Nephron (organoid): Measurements from ENCODE around the gene MBD6.

ENCODE experiments used
- H3K27ac Mint-ChIP-seq, 3 experiments: 2 replicates each; pipeline ENCODE4 v1.8.0; 2020; ENCODE audit warnings: mixed read lengths in 3 of 3, mild to moderate bottlenecking in 2 of 3, moderate library complexity in 1 of 3
- H3K27me3 Mint-ChIP-seq: 2 replicates; pipeline ENCODE4 v1.8.0; 2021; ENCODE audit warnings: low read depth, mild to moderate bottlenecking, moderate library complexity, mixed read lengths
- H3K36me3 Mint-ChIP-seq: 2 replicates; pipeline ENCODE4 v1.8.0; 2020; ENCODE audit warnings: low read depth, mixed read lengths
- H3K4me1 Mint-ChIP-seq: 2 replicates; pipeline ENCODE4 v1.8.0; 2020; ENCODE audit warnings: mixed read lengths
- H3K4me3 Mint-ChIP-seq, 3 experiments: 2 replicates each; pipeline ENCODE4 v1.8.0; 2020; ENCODE audit warnings: mild to moderate bottlenecking in 3 of 3, mixed read lengths in 3 of 3, moderate library complexity in 2 of 3
- H3K9me3 Mint-ChIP-seq: 2 replicates; pipeline ENCODE4 v1.8.0; 2020; ENCODE audit warnings: mixed read lengths
- TF ChIP-seq, protein P1 (sequence below), 3 experiments: fragments of 200-600 bp; sonication (generic); IDR thresholded peaks; one replicate each; pipeline ENCODE4 v1.5.0; 2021; ENCODE audit warnings: antibody characterized with exemption in 3 of 3; ENCODE audit not compliant: unreplicated experiment in 3 of 3

The MBD6 gene

DNA sequence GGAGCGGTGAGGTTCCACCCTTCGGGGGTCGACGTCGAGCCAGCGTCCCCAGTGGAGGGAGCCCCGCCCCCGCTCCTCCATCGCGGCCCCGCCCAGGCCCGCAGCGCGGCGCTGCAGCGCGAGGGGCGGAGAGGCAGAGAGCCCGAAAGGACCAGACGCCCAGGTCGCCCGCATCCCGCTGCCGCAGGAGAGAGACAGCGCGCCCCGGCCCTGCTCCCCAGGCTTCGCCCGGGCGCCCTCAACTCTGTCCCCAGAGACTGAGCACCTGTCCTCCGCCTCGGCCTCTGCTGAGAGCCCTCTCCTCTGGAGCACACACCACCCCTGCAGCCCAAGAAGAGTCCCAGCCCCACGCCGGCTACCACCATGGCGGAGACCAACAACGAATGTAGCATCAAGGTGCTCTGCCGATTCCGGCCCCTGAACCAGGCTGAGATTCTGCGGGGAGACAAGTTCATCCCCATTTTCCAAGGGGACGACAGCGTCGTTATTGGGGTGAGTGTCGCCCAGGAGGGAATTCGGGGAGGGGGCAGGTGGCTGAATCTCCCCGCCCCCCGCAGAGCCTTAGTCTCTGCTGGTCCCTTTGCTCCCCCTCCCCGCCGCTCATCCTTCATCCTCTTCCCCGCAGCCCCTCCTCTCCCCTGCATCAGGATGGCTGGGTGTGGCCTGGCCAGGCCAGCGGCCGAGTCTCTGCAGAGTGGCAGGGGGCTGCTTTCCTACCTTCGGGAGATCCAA is 27.5 kb downstream of the MBD6 start, which contains the start of gene KIF5A:
KIF5A (plus strand) TSS at position 136 of the 732 bp plus-strand sequence; CDS start at position 364, 228 bp downstream.
- TF ChIP-seq, protein P1, sequence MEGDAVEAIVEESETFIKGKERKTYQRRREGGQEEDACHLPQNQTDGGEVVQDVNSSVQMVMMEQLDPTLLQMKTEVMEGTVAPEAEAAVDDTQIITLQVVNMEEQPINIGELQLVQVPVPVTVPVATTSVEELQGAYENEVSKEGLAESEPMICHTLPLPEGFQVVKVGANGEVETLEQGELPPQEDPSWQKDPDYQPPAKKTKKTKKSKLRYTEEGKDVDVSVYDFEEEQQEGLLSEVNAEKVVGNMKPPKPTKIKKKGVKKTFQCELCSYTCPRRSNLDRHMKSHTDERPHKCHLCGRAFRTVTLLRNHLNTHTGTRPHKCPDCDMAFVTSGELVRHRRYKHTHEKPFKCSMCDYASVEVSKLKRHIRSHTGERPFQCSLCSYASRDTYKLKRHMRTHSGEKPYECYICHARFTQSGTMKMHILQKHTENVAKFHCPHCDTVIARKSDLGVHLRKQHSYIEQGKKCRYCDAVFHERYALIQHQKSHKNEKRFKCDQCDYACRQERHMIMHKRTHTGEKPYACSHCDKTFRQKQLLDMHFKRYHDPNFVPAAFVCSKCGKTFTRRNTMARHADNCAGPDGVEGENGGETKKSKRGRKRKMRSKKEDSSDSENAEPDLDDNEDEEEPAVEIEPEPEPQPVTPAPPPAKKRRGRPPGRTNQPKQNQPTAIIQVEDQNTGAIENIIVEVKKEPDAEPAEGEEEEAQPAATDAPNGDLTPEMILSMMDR (IDR thresholded peaks at IDR 0.05; ENCODE audit: unreplicated experiment in 3 of 3), result no peak
- H3K4me3 Mint-ChIP-seq, result peak within 1 kb of the TSS; percentile 58 to 67 (median 65)
- H3K27ac Mint-ChIP-seq, result no peak within 1 kb of the TSS
- H3K9me3 Mint-ChIP-seq, result no peaks in the 10 kb centered on the region
- peaks cover 72% of the 10 kb centered on the region for H3K27me3 Mint-ChIP-seq
- no peaks in the 10 kb centered on the region for H3K36me3 Mint-ChIP-seq
- H3K4me1 Mint-ChIP-seq, result peaks cover 30% of the 10 kb centered on the region

DNA sequence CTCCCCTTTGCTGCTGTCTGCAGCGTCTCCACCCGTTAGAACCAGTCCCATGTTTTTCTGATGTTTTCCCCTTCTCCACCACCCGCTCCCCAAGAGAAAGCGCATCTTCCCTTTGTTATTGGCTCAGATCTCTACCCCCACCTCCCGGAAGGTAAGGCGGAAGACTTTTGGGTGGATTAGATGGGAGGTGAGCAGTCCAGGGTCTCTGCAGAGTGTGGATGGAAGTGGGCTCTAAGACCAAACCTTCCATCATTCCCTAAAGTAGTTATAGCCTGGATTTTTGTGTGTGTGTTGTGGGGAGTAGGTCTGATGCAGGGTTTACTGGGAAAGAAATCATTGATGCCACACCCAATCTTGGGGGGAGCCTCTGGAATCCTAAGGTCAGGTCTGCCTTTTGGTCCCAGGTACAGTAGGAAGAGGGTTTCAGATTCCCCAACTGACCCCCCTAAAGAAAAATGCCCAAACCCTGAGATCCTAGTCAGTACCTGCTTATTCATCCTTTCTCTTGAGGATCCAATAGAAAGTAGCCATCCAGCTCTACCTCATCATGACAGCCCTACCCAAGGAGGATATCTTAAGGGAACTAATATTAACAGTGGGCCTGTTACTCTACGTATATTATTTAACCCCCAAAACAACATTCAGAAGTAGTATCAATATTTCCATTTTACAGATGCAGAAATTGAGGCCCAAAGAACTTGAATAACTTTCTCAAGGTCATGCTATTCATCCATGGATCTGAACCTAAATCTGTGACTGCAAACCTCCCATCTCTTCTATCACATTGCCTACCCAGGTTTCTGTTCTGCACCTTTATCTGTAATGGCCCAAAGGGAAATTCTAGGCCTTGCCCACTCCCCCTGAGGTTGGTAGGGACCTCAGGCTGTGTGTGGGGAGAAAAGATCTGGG is 28.3 kb downstream of the MBD6 start:
- TF ChIP-seq, protein P1 (IDR thresholded peaks at IDR 0.05; ENCODE audit: unreplicated experiment in 3 of 3), result no peak
- Mint-ChIP-seq H3K4me3 (peak overlapping the region; percentile 50 to 61 (median 58)), H3K36me3 (no peaks in the 10 kb centered on the region), H3K27ac (no peak overlapping the region), H3K27me3 (peaks cover 72% of the 10 kb centered on the region), H3K4me1 (peaks cover 22% of the 10 kb centered on the region), H3K9me3 (no peaks in the 10 kb centered on the region)

DNA sequence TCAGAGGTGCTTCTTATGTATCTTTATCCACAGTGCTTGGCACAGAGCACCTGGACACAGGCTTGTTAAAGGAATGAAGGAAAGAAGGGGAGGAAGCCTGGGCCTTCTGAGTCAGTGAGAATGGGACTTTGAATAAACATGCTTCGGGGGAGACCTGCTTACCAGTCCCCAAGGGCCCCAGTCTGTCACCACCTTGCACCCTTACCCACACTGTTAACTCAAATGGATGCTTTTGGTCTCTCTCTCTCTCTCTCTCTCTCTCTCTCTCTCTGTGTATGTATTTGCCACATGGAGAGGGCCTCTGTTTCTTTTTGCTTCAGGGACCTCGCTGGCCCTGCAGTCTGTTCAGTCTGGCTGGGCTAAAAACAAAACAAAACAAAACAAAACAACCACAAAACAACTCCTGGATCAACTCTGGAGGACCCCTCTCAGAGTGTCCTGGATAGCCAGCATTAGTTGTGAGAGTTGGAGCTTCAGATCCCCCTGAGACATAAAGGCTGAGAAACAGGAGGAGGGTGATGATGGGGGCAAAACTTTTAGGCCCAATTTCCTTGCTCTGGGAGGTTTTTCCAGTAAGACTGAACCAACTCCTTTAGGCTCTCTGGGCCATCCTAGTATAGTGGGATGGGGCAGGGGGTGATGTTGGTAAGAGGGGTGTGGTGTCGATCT is 29.1 kb downstream of the MBD6 start:
- no peaks in the 10 kb centered on the region for H3K36me3 Mint-ChIP-seq
- H3K4me1 Mint-ChIP-seq, result peaks cover 17% of the 10 kb centered on the region
- H3K27ac Mint-ChIP-seq, result no peak overlapping the region
- peak overlapping the region; percentile 34 to 61 (median 50) for H3K4me3 Mint-ChIP-seq
- no peaks in the 10 kb centered on the region for H3K9me3 Mint-ChIP-seq
- peaks cover 75% of the 10 kb centered on the region for H3K27me3 Mint-ChIP-seq
- TF ChIP-seq, protein P1 (IDR thresholded peaks at IDR 0.05; ENCODE audit: unreplicated experiment in 3 of 3), result no peak

DNA sequence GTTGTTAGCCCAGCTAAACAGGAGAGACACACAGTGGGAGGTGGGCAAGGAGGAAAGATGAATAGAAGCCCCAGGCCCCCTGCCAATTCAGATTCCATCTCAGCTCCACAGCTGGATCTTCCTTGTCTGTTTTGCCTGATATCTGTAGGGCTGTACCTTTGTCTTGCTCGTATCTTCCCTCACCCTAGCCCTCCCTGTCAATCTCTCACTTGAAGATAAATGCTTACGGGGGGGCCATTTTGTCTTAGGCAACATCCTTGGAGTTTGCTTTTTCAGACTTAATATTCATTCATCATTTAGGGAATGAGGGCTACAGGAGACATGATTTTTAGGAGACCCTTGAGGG is 29.7 kb downstream of the MBD6 start:
- Mint-ChIP-seq H3K27ac (no peak overlapping the region), H3K4me3 (peak overlapping the region in 1 of 3 experiments; percentile 12), H3K27me3 (peaks cover 71% of the 10 kb centered on the region), H3K9me3 (no peaks in the 10 kb centered on the region), H3K4me1 (peaks cover 13% of the 10 kb centered on the region), H3K36me3 (no peaks in the 10 kb centered on the region)
- TF ChIP-seq, protein P1 (IDR thresholded peaks at IDR 0.05; ENCODE audit: unreplicated experiment in 3 of 3), result no peak

DNA sequence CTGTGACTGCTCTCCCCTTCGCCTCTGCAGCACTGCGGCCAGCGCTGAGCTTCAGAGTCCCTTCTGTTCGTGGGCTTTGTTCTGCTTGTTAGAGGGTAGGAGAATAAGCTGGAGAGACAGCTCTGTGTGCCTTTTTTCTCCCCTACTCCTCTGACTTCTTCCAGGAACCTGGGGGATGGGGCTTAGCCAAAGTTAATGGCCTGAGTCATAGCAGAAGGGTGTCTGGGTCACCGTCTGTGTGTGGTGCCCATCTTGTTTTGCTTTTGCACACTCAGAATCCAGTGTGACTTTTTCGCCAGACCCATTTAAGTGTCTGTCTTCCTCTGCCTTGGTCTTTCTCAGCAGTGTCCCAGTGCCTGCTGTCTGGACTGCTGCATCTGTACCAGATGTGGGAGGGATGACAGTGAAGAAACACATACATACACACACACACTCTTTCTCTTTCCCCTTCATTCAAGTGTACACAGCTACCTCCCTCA is 30.2 kb downstream of the MBD6 start:
- Mint-ChIP-seq H3K4me3 (peak overlapping the region in 1 of 3 experiments; percentile 12), H3K36me3 (no peaks in the 10 kb centered on the region), H3K4me1 (peaks cover 12% of the 10 kb centered on the region), H3K27me3 (peaks cover 66% of the 10 kb centered on the region), H3K27ac (no peak overlapping the region), H3K9me3 (no peaks in the 10 kb centered on the region)
- TF ChIP-seq, protein P1 (IDR thresholded peaks at IDR 0.05; ENCODE audit: unreplicated experiment in 3 of 3), result no peak
